ENCODE data around the gene CDC42EP3.

The CDC42EP3 gene

GRCh38 chr2:37622450-37623100, 48.9 kb downstream of the CDC42EP3 start:
- Histone ChIP-seq H3K9me2 (replicated peaks; ENCODE audit: insufficient read depth, low read length) (no peaks in the 10 kb centered on the region), H4K20me1 (ENCODE audit: insufficient read depth, low read length) (no peaks in the 10 kb centered on the region), H3F3A (ENCODE audit: insufficient read depth, low read length) (peaks cover 15% of the 10 kb centered on the region), H3K4me3 (ENCODE audit: low read length) (no peak overlapping the region), H3K36me3 (replicated peaks; ENCODE audit: insufficient read depth, low read length) (no peaks in the 10 kb centered on the region), H3K9ac (ENCODE audit: low read length) (no peak overlapping the region), H3K4me2 (ENCODE audit: low read depth, low read length) (no peak overlapping the region), H3K27ac (ENCODE audit: low read length) (no peak overlapping the region), H3K79me2 (ENCODE audit: low read length) (no peaks in the 10 kb centered on the region), H2AFZ (ENCODE audit: low read length) (no peak overlapping the region), H3K27me3 (replicated peaks; ENCODE audit: insufficient read depth, low read length) (no peaks in the 10 kb centered on the region), H3K9me3 (replicated peaks; ENCODE audit: insufficient read depth, low read length) (no peaks in the 10 kb centered on the region), H3K4me1 (ENCODE audit: low read length) (peaks cover 38% of the 10 kb centered on the region)
- no peak for TF ChIP-seq CTCF (IDR thresholded peaks at IDR 0.05; ENCODE audit: low read length)
- TF ChIP-seq EZH2phosphoT487 (IDR thresholded peaks at IDR 0.05; ENCODE audit: low read length) = no peak
- no peak for TF ChIP-seq EZH2 (optimal IDR thresholded peaks at IDR 0.05; ENCODE audit: low read depth, low read length)
- DNase-seq = no peak

GRCh38 chr2:37621199-37621598, 50.2 kb downstream of the CDC42EP3 start:
- Histone ChIP-seq H3K9ac (ENCODE audit: low read length) (no peak overlapping the region), H3K9me3 (replicated peaks; ENCODE audit: insufficient read depth, low read length) (no peaks in the 10 kb centered on the region), H3F3A (ENCODE audit: insufficient read depth, low read length) (peaks cover 24% of the 10 kb centered on the region), H4K20me1 (ENCODE audit: insufficient read depth, low read length) (no peaks in the 10 kb centered on the region), H3K27me3 (replicated peaks; ENCODE audit: insufficient read depth, low read length) (no peaks in the 10 kb centered on the region), H3K4me3 (ENCODE audit: low read length) (no peak overlapping the region), H3K4me2 (ENCODE audit: low read depth, low read length) (no peak overlapping the region), H3K9me2 (replicated peaks; ENCODE audit: insufficient read depth, low read length) (no peaks in the 10 kb centered on the region), H3K27ac (ENCODE audit: low read length) (no peak overlapping the region), H3K79me2 (ENCODE audit: low read length) (no peaks in the 10 kb centered on the region), H3K36me3 (replicated peaks; ENCODE audit: insufficient read depth, low read length) (no peaks in the 10 kb centered on the region), H2AFZ (ENCODE audit: low read length) (no peak overlapping the region), H3K4me1 (ENCODE audit: low read length) (peaks cover 44% of the 10 kb centered on the region)
- TF ChIP-seq EZH2 (optimal IDR thresholded peaks at IDR 0.05; ENCODE audit: low read depth, low read length) = no peak
- TF ChIP-seq CTCF (IDR thresholded peaks at IDR 0.05; ENCODE audit: low read length) = no peak
- TF ChIP-seq EZH2phosphoT487 (IDR thresholded peaks at IDR 0.05; ENCODE audit: low read length) = no peak
- DNase-seq = no peak

- Histone ChIP-seq H3K9me2 (replicated peaks; ENCODE audit: insufficient read depth, low read length) (no peaks in the 10 kb centered on the region), H3K9me3 (replicated peaks; ENCODE audit: insufficient read depth, low read length) (no peaks in the 10 kb centered on the region), H3K79me2 (ENCODE audit: low read length) (no peaks in the 10 kb centered on the region), H3K4me3 (ENCODE audit: low read length) (no peak overlapping the region), H3K4me2 (ENCODE audit: low read depth, low read length) (no peak overlapping the region), H3F3A (ENCODE audit: insufficient read depth, low read length) (peaks cover 20% of the 10 kb centered on the region), H3K36me3 (replicated peaks; ENCODE audit: insufficient read depth, low read length) (no peaks in the 10 kb centered on the region), H2AFZ (ENCODE audit: low read length) (no peak overlapping the region), H3K27me3 (replicated peaks; ENCODE audit: insufficient read depth, low read length) (no peaks in the 10 kb centered on the region), H3K27ac (ENCODE audit: low read length) (no peak overlapping the region), H3K9ac (ENCODE audit: low read length) (no peak overlapping the region), H3K4me1 (ENCODE audit: low read length) (peaks cover 42% of the 10 kb centered on the region), H4K20me1 (ENCODE audit: insufficient read depth, low read length) (no peaks in the 10 kb centered on the region)
- TF ChIP-seq EZH2 (optimal IDR thresholded peaks at IDR 0.05; ENCODE audit: low read depth, low read length) (no peak), CTCF (IDR thresholded peaks at IDR 0.05; ENCODE audit: low read length) (no peak), EZH2phosphoT487 (IDR thresholded peaks at IDR 0.05; ENCODE audit: low read length) (no peak)
- DNase-seq = no peak
Observed at GRCh38 chr2:37619959-37620300, 51.5 kb downstream of the CDC42EP3 start.

All from MM.1S (cell line).